GM19452 (cell line): ENCODE measurements around the gene MYBPH.

ENCODE experiments used
- ATAC-seq: cut with Tn5 transposase; IDR thresholded peaks from one replicate; pipeline ENCODE4 v1.9.1; 2021; ENCODE audit not compliant: unreplicated experiment

The MYBPH gene, protein sequence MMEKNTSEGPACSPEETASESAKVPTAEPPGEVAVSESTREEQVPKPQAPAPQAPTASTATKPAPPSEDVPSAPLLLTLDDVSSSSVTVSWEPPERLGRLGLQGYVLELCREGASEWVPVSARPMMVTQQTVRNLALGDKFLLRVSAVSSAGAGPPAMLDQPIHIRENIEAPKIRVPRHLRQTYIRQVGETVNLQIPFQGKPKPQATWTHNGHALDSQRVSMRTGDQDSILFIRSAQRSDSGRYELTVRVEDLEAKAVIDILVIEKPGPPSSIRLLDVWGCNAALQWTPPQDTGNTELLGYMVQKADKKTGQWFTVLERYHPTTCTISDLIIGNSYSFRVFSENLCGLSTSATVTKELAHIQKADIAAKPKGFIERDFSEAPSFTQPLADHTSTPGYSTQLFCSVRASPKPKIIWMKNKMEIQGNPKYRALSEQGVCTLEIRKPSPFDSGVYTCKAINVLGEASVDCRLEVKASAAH

GRCh38 chr1:203175237-203175826, at the start of gene MYBPH:
MYBPH (minus strand) TSS chr1:203175826; CDS start chr1:203175755, 71 bp downstream.
- ATAC-seq, result no peak

- ATAC-seq, result no peak
Observed at GRCh38 chr1:203225071-203225470, 49.4 kb upstream of the MYBPH start.

DNA sequence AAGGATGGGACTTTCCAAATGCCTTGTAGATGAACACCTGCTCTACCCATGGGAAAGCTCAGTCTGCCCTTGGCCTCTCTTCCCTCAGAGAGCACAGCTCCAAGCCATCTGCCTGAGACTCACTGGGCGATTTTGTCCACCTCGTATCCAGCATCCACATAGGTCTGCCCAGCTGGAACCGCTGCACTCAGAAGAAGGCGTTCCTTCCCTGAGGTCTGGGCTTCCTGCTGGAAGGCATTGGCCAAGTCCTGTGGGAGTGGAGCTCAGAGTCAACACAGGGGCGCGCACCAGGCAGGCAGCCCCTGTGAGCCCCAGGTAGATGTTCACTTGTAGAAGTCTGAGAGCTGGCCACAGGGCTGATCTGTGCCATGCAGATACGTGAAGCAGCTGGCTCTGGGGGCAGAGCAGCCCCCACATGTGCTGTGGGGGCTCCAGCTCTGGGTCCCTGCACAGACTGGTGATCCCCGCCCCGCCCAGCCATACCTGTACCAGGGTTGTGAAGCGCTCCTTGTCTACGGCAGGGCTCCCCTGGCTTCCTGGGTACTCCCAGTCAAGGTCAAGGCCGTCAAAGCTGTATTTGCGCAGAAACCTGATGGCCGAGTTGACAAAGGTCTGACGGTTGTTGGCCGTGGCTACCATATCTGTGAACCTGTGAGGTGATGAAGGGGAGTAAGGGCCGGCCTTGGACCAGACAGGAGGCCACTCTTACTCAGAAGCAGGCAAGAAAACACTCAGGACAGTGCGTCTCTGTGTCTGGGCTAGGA, 47.6 kb upstream of the MYBPH start:
- ATAC-seq, result no peak

GRCh38 chr1:203219934-203220333, 44.3 kb upstream of the MYBPH start:
- no peak for ATAC-seq

GRCh38 chr1:203219171-203219570, 43.5 kb upstream of the MYBPH start:
- ATAC-seq, result no peak

DNA sequence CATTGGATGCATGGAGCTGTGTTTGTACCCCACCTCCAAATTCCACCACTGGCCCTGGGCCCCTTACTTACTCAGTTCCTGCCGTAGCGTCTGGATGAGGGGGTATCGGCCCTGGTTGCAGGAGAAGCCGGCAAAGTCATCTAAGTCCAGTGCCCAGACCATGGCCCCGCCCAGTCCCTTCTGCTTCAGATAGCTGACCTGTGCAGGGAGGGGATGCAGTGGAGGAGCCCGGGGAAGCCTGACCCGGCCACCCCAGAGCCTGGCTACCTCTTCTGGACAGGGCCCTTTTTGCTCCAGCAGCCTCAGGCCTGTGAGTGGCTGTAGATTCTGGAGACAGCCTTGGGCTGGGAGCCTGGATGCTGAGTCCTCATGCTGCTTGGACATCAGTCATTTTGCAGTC, 42.0 kb upstream of the MYBPH start:
- ATAC-seq, result no peak

GRCh38 chr1:203217139-203217655, 41.6 kb upstream of the MYBPH start:
- no peak for ATAC-seq

GRCh38 chr1:203216274-203217138, 40.9 kb upstream of the MYBPH start:
- no peak for ATAC-seq

DNA sequence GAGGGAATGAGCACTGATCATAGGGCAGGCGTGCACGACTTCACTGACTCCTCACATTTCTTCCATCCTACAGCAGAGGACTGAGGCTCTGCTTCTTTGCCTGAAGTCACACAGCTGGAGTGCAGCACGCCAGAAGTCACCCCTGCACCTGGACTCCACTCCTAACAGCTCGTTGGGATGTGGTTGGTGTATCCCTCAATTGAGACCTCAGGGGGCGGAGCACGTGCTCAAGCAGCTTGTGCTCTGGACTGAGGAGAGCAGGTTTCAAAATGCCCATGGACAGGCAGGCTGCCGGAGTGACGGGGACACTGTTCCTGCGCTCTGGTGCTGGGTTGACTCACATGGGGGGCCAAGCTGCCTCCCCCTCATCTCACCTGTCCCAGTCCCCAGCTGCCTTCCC, 39.9 kb upstream of the MYBPH start:
- ATAC-seq, result no peak

DNA sequence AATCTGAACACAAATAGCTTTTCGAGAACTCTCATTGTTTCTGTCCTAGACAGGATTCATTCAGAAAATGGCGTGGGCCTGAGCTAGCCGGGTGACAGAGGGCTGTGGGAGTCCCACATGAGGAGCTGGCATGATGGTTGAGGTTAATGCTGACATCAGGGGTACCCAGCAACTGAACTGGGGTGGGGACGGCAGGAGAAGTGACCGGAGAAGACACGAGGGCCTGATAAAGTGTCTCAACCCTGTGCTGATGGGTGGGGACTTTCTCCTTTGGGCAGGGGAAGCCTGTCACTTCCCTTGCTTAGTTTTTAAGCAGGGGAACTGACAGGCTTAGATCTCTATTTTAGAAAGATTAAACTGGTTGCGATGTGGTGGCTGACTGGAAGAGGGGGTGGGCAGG, 39.2 kb upstream of the MYBPH start:
- no peak for ATAC-seq

GRCh38 chr1:203213126-203213525, 37.5 kb upstream of the MYBPH start:
- ATAC-seq, result no peak

- no peak for ATAC-seq
Observed at GRCh38 chr1:203211812-203212211, 36.2 kb upstream of the MYBPH start.

DNA sequence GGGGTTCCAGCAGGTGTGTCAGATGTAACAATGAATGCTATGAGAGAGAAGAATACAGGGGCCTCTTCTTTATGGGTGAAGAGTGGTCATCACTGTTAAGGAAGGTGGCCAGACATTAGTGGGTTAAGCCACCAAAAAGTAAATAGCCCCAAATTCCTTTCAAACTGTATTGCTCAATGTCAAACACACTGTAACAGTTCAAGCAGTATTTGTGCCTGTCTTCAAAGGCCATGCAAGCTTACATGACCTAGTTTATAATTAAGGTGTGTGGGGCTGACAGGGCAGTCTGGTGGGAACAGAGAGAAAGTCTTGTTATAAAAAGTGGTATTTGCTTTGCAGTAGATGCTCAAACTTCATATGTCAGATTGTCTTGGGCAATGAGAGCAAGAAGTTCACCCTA, 35.4 kb upstream of the MYBPH start:
- ATAC-seq, result no peak

DNA sequence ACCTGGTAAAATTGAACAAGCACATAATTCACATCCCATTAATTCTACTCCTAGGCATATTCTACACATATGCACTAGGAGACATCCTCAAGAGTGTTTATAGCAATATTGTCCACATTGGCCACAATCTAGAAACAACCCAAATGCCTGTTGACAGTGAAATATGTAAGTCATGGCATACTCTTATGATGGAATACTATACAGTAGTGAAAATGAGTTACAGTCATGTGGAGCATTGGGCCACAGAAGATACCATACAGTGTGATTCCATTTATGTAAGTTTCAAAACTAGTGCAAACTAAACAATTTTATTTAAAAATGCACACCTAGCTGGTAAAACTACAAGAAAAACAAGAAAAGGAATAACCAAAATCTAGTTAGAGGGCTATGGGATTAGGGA, 34.7 kb upstream of the MYBPH start:
- ATAC-seq, result no peak

GRCh38 chr1:203208181-203208580, 32.6 kb upstream of the MYBPH start:
- no peak for ATAC-seq

GRCh38 chr1:203207751-203208150, 32.1 kb upstream of the MYBPH start:
- ATAC-seq, result no peak

- no peak for ATAC-seq
Observed at GRCh38 chr1:203206129-203206687, 30.6 kb upstream of the MYBPH start.

DNA sequence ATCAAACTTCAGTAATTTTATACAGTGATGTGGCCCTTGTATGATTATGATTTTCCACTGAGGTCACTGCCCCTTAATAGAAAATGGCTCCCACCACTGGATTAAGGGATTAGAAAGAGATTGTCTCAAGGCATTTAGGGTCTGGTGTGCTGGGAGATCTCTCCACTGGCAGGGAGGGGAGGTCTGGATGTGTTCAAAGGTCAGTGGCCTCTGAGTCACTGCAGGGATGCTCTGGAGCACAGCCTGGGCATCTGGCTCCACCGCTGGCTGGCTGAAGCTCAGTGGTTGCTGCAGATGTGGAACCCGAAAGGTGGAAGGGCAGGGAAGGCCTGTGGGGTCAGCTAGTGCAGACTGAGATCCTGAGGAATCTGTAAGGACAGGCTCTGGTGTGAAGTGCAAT, 29.1 kb upstream of the MYBPH start:
- ATAC-seq, result no peak

DNA sequence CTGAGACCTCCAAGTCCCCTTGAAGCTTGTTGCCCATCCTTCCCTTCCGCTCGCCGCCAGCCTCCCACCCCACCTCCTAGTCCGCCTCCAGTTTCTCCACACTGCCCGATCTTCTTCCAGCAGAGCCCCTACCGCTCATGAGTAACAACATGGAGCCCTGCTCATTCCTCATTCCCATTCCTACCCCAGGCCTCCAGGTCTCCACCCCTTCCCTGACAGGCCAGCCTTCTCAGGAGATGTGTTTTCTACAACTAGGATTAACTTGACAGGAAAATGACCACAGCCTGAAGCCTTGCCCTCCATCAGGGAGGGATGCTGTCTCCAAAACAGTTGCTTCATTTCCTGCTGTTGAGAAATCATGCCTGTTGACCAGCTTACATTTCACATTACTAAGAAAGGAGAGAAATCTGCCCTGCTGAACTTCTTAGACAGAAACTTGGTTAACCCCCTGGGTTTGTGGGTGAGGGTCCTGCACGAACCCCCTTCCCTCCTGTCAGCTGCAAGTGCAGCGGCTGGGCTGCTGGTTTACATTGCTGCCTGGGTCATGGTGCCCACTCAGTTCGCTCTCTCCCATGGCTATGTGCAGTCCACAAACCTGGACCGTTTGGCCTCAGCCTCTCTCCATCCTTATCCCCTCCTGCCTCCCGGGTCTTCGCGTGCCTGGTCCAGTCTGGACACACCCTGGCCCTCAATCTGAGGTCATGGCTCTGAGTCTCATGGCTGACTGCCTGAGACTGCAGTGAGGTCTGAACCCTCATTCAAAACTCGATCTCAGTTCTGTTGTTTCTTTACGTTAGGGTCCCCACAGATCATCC, 27.0 kb upstream of the MYBPH start:
- no peak for ATAC-seq
